Activated T-helper 1 cell treated with anti-CD3 and anti-CD28 coated beads, Interleukin-2, amount 50 U/mL, for 16 hours (primary cell): ENCODE data around the gene TSC2.
"Not testable (repeated sequence)": the region's sequence is repeated elsewhere in the genome, so short reads cannot be mapped to it uniquely, and the experiment has no call there.

ENCODE experiments used
- DNase-seq, 2 donors: peaks; one replicate each; pipeline ENCODE4 v3.0.0-alpha.2; 2020; ENCODE audit warnings: low read depth in 1 of 2, low spot score in 1 of 2

The TSC2 gene

DNA sequence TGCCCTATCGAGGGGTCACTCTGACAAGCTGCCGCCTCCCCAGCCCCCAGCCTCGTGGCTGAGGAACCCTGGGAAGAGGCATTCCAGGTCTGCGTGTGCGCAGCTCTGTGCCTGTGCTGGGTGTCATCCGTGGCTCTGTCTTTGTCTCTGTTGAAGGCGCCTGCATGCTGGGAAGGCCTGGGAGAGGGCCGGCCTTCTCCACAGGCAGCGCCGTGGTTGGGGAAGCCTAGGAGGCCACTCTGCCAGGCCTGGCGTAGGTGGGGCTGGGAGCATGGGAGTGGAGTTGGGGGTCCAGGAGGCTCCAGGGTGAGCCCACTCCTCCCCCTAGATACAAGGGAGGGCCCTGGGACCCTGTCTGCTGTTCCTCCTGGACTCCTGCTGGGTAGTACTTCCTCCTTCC lies 17.7 kb upstream of the TSC2 start:
- DNase-seq: no peak

DNA sequence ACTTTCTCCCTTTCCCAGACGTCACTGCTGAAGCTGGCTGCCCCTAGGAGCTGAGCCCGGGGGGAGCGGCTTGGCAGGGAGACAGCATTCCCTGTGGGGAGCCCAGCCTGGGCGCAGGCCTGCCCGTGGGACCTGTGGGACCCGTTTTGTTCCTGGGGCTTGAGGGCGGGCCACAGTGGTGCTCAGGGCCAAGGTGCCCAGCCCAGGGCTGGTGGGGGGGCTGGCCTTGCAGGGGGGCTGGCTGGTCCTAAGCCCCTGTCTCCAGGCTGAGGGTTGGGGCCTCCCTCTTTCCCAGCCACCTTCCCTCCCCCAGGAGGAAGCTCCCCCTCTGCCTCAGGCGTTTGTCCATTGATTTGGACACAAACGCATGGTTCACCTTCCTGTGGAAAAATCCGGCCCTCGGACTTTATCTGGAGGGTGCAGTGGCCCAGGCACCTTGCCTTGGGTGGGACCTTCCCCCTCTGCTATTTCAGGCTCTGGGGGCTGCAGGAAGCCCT lies 16.7 kb upstream of the TSC2 start:
- DNase-seq: no peak

DNA sequence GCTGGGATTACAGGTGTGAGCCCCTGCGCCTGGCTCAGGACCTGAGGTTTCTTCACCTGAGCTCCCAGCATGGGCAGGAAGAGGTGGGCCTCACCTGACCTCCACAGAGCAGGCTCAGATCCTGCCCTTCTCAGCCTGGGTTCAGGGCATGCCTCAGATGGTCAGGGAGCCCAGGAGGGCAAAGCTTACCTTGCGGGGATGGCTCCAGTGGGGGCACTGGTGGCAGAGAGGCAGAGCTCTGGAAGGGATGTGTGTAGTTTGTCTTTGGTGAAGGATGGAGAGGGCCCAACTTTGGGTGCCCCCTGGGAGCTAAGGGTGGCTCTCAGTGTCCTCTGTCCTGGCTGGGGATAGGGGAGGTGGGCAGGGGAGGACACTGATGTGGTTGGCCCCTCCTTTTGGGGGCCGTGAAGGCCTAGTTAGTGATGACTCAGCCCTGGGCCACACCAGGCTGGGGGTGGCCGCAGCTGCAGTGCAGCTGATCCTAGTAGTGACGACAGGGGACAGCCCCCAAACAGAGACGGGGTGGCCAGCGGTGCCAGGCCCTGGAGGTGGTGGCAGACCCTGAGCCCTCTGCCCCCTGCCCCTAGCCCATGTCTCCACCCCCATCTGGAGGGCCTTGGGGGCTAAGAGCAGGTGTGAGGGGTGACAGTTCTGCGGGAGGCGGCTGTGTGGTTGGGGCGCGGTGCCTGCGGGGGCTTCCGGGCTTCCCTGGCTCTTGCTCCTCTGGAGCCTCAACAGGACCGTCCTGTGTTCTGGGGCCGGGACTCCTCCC lies 15.3 kb upstream of the TSC2 start:
- DNase-seq: no peak

DNA sequence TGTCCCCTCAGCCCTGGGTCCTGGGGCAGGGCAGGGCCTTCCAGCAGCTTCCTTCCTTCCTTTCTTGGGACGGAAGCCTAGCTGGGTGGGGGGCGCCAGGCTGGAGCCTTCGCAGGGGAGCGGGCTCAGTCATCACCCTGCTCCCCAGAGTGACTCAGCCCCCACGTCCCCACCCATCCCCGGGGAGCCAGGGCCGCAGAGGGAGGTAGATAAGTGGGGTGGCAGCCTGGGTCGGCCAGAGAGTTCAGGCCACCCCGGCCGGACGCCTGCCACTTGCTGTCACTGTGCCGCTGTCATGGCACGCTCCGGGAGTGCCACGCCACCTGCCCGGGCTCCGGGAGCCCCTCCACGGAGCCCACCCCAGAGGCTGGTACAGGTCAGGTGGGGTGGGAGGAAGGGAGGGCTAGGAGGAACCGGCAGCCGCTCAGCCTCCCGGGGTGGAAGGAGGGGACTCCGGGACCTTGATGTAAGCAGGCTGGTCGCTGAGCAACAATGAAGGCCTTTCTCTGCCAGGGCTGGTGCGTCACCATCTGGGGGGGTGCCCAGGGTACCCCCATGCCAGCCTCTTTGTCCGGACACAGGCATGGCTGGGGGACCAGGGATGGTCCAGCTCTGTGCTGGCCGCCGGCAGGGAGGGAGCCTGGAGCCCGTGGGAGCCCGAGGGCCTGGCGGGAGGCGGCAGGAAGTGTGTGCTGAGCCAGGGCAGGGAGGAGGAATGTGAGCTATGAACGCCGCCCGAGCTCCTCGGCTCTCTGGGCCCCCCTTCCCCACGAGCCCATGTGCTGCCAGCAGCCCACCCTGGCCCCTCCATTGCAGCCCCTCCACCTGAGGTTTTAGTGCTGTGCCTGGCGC lies 14.5 kb upstream of the TSC2 start:
- no peak for DNase-seq

- not testable (repeated sequence) for DNase-seq
Measured at GRCh38 chr16:2033909-2034695, 13.7 kb upstream of the TSC2 start.

DNA sequence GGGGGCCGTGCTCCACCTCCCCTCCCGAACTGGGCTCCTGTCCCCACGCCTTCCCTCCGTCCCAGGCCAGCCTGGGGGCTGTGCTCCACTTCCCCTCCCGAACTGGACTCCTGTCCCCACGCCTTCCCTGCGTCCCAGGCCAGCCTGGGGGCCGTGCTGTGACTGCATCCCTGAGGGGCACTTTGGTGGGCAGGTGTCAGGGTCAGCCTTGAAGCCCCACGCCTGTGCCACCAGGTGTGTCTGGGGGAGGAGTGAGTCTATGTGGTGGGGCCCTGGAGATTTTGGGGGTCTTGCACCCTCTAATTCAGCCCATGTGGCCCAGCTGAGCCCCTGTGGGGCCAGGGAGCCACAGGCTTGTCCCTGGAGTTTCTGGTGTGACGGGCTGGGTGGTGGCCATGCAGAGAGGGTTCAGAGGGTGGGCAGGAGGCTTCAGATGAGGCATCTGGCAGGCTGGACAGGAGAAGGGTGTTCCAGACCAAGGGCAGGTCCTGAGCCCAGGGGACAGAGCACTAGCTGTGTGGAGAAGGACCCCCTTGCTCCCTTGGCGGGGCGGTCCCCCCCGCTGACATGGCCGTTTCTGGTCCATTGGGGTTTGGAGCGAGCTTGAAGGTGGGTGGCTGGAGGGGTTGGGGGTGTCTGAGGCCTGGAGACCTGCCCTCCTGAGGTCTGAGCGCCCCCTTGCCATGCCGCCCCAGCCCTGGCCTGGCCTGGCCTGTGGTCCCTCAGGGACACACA lies 12.9 kb upstream of the TSC2 start:
- DNase-seq: no peak

- DNase-seq: no peak
Measured at GRCh38 chr16:2035431-2036199, 12.2 kb upstream of the TSC2 start.

- DNase-seq: no peak
Measured at GRCh38 chr16:2036200-2036966, 11.4 kb upstream of the TSC2 start.

GRCh38 chr16:2037115-2037514 lies 10.7 kb upstream of the TSC2 start:
- DNase-seq: no peak

GRCh38 chr16:2037647-2038381 lies 10.0 kb upstream of the TSC2 start:
- no peak for DNase-seq

DNA sequence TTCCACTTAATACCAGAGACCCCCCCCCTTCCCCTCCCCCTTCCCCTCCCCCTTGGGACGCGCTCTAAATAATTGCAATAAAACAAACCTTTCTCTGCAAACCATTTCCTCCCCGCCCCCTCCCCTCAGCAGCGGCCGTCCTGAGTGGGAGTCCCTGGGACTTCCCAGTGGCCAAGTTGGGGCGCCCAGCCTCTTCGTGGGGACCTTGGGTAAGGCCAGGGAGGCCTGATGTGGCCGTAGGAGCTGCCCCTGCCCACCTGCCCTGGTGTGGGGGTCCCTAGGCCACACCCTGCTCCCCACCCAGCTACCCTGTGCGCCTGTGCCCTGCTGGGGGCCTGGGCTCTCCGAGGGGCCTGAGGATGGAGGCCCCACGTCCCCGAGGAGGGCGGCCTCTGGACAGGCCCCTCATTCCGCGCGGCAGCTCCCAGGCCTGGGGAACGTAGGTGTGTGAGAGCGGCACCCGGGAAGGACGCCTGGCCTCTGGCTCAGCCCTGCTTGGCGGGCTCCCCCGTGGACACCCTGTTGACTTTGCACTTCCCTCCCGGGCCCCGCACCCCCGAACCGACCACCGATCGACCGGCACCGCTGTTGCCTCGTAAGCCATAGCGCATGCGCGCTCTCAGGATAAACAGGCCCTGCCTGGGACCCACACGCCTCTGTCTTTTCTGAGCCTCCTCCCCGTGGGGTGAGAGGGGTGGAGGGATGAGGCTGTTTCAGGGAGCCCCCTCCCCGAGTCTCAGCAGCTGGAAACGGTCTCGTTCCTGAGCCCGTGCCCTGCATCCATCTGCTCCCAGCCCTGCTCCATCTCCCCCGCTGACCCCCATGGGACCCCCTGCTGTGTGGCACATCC lies 9.2 kb upstream of the TSC2 start:
- no peak for DNase-seq

DNA sequence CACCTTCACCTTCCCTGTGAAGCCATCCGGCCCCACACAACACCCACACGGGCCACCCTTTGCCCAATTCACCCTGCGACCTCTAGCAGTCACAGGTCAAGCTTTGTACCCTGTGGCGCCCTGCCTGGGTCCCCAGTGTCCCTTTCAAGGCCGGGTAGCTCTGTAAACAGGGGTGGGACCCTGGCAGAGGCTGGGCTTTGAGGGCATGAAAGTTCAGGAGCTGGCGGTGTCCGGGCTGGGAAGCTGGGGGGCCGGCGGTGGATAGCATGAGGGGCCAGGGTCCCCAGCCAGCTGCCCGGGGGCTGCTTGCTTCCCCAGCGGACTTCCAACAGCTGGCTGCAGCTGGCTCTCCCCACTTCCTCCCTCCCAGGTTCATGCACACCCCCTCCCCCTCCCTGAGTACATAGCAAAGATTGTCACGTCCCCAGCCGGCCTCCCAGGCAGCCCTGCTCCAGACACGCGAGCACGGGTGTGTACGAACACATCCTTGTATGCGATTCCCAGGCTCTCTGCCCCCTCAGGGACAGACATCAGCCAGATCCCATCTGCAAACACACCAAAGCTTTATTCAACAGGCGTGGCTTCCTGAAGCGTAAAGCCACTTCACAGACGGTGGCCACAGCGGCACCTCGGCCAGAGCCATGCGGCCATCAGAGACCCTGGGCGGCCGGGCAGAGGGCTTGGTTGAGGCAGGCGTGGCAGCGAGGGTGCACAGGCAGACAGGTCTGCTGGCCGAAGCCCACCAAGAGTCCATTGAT lies 8.3 kb upstream of the TSC2 start:
- no peak for DNase-seq

GRCh38 chr16:2040041-2040786 lies 7.6 kb upstream of the TSC2 start:
- DNase-seq: no peak

GRCh38 chr16:2040787-2041522 lies 6.8 kb upstream of the TSC2 start:
- no peak for DNase-seq

DNA sequence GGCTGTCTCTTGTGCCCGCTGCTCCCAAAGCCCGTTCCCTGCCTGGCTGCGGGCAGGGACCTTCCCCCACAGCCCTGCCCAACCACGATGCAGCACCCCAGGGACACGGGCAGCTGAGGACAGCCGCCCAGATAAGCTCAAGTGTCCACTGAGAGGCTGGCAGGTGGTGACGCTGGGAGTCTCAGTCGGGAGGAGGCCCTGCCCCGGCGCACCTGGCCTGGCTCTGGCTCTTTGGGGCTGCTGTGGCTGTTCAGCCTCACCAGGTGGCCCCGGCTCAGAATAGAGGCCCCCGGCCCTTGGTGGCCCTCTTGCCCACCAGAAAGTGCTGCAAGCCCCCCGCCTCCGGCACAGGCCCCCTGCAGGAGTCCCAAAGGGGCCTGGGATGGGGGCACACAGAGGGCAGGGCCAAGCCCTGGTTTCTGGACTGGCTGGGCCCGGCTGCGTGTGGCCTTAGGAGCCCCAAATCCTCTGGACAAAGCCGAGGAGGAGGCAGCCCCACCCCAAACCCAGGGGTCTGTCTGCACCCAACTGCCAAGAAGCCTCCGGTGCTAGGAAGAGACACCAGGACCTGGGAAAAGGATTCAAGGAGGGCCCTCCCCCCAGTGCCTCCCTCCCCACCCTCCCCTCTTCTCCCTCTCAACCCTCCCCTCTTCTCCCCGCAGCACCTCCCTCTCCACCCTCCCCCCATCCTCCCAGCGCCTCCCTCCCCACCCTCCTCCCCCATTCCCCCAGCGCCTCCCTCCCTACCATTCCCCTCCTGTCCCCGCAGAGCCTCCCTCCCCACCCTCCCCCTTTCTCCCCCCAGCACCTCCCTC lies 5.4 kb upstream of the TSC2 start:
- no peak for DNase-seq
